GM19025 (cell line): ENCODE measurements around the gene DOHH.
"Not testable (repeated sequence)": the region's sequence is repeated elsewhere in the genome, so short reads cannot be mapped to it uniquely, and the experiment has no call there.

ENCODE experiments used
- ATAC-seq: cut with Tn5 transposase; IDR thresholded peaks from one replicate; pipeline ENCODE4 v1.9.1; 2021; ENCODE audit warnings: mild to moderate bottlenecking, low read depth, moderate library complexity; ENCODE audit not compliant: unreplicated experiment

The DOHH gene

DNA sequence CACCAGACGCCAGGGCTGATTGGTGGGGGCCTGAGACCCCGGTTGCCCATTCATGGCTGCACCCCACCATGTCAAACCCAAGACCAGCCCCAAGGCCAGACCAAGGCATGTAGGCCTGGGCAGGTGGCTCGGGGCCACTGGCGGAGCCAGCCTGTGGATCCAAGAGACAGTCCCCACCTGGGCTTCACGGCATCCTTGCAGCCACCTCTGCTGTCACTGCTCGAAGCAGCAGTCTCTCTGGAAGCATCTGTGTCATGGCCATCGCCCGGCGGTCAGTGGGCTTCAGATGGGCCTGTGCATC, 34.7 kb upstream of the DOHH start:
- ATAC-seq: no peak

DNA sequence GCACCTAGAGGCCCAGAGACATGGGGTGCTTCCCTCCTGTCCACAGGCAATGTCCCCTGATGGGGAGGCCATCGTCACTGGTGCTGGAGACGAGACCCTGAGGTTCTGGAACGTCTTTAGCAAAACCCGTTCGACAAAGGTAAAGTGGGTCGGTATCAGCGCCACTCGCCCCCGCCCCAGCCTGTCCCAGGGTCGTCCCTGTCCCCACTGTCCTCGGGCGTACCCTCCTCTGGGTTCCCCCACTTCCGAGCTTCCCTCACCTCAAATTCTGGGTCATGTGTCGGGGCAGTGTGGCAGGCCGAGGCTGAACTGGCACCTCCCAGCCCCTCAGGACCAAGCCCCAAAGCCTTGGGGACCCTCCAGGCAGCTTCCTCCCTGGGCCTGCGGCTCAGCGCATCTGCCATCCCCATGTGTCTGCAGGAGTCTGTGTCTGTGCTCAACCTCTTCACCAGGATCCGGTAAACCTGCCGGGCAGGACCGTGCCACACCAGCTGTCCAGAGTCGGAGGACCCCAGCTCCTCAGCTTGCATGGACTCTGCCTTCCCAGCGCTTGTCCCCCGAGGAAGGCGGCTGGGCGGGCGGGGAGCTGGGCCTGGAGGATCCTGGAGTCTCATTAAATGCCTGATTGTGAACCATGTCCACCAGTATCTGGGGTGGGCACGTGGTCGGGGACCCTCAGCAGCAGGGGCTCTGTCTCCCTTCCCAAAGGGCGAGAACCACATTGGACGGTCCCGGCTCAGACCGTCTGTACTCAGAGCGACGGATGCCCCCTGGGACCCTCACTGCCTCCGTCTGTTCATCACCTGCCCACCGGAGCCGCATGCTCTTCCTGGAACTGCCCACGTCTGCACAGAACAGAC, 34.1 kb upstream of the DOHH start:
- ATAC-seq: no peak

DNA sequence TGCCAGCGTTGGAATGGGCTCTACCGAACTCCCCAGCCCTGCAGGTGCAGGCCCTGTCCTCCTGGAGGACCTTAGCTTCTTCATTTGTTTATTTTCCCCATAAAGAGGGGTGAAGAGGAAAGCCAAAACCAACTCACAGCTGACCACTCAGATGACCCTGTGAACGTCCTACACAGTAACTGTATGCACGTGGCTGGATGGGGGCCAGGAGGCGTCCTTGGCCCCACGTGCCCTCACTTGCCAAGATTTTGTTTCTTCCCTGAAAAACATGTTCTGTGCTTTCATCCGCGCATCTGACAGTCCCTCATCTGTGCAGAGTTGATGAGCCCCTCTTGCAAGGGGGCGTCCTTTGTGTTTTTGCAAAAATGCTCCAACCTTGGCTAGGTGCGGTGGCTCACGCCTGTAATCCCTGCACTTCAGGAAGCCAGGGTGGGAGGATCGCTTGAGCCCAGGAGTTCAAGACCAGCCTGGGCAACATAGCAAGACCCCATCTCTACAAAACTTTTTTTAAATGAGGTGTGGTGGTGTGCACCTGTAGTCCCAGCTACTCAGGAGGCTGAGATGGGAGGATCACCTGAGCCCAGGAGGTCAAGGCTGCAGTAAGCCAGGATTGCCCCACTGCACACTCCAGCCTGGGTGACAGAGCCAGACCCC, 33.2 kb upstream of the DOHH start:
- no peak for ATAC-seq

DNA sequence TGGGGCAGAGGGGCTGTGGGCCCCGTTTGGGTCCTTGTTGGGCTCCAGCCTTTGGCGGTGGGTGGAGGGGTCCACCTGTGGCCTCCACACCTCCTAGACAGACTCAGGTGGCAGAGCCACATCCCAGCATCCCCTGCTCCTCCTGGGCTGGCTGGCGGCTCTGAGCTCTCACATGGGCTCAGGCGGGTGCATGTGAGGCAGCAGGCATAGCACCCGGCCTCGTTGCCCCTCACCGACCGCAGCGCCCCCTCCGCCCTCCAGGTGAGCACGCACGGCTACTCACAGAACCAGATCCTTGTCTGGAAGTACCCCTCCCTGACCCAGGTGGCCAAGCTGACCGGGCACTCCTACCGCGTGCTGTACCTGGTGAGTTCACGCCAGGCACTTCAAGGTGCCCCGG, 32.6 kb upstream of the DOHH start:
- ATAC-seq: no peak

DNA sequence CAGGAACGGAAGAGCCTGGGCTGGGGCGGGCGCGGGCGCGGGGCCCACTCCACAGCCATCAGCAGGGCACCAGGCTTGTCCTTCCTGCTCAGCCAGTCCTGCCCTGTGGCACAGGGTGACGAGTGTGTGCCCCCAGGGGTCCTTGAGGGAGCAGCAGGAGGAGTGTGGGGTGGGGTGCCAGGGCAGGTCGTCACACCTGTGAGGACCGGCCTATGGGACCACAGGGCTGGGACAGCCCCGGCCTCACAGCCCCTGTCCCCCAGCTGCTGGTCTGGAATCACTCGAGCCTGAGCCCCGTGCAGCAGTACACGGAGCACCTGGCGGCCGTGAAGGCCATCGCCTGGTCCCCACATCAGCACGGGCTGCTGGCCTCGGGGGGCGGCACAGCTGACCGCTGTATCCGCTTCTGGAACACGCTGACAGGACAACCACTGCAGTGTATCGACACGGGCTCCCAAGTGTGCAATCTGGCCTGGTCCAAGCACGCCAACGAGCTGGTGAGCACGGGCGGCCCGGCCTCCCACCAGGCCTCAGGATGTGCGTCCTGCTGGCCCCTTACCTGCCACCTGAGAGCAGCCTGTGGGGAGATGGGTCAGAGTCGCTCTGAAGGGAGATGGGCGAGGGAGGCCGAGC, 31.8 kb upstream of the DOHH start:
- ATAC-seq: no peak

DNA sequence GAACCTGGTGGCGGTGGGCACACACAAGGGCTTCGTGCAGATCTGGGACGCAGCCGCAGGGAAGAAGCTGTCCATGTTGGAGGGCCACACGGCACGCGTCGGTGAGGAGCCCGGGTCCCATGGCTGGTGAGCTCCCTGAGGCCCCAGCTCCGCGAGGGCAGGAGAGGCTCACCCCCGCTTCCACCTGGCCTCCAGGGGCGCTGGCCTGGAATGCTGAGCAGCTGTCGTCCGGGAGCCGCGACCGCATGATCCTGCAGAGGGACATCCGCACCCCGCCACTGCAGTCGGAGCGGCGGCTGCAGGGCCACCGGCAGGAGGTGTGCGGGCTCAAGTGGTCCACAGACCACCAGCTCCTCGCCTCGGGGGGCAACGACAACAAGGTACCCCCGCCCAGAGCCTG, 31.2 kb upstream of the DOHH start:
- ATAC-seq: no peak

DNA sequence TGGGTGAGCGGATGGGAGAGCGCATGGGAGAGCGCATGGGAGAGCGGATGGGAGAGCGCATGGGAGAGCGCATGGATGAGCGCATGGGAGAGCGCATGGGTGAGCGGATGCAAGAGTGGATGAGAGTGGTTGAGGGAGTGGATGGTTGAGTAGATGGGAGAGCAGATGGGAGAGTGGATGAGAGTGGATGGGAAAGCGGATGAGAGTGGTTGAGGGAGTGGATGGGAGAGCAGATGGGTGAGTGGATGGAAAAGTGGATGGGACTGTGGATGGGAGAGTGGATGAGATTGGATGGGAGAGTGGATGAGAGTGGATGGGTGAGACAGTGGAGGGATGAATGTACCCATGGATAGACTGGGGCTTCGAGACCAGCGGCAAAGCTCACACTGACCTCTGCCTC, 29.9 kb upstream of the DOHH start:
- ATAC-seq: no peak

DNA sequence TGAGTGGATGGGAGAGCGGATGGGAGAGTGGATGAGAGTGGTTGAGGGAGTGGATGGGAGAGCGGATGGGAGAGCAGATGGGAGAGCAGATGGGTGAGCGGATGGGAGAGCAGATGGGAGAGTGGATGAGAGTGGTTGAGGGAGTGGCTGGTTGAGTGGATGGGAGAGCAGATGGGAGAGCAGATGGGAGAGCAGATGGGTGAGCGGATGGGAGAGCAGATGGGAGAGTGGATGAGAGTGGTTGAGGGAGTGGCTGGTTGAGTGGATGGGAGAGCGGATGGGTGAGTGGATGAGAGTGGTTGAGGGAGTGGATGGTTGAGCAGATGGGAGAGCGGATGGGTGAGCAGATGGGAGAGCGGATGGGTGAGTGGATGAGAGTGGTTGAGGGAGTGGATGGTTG, 28.8 kb upstream of the DOHH start:
- ATAC-seq: not testable (repeated sequence)

DNA sequence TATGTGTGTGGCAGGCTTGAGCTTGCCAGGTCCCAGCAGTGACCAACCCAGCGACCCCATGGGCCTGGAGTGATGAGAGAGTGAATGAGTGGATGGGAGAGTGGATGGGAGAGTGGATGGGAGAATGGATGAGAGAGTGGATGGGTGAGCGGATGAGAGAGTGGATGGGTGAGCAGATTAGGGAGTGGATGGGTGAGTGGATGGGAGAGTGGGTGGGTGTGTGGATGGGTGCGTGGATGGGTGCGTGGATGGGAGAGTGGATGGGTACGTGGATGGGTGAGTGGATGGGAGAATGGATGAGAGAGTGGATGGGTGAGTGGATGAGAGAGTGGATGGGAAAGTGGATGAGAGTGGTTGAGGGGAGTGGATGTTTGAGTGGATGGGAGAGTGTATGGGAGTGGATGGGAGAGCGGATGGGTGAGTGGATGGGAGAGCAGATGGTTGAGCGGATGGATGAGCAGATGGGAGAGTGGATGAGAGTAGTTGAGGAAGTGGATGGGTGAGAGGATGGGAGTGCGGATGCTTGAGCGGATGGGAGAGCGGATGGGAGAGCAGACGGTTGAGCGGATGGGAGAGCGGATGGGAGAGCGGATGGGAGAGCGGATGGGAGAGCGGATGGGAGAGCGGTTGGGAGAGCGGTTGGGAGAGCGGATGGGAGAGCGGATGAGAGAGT, 28.2 kb upstream of the DOHH start:
- no peak for ATAC-seq

DNA sequence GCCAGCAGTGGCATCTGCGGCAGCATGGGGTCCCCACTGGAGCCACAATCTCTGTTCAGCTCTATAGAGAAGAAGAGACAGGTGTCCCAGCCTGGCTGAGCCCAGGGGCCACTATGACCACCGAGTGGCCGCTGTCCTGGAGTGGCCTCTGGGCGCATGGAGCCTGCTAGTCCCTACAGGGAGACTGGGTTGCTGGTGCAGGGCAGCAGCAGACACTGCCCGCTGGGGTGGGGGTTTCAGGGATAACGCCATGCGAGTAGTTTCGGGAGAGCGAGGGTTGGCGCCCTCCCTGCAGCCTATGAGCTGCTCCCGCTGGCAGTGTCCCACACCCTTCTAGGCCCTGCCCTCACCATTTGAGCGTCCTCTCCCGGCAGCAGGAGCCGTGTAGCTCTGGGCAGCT, 27.6 kb upstream of the DOHH start:
- no peak for ATAC-seq

DNA sequence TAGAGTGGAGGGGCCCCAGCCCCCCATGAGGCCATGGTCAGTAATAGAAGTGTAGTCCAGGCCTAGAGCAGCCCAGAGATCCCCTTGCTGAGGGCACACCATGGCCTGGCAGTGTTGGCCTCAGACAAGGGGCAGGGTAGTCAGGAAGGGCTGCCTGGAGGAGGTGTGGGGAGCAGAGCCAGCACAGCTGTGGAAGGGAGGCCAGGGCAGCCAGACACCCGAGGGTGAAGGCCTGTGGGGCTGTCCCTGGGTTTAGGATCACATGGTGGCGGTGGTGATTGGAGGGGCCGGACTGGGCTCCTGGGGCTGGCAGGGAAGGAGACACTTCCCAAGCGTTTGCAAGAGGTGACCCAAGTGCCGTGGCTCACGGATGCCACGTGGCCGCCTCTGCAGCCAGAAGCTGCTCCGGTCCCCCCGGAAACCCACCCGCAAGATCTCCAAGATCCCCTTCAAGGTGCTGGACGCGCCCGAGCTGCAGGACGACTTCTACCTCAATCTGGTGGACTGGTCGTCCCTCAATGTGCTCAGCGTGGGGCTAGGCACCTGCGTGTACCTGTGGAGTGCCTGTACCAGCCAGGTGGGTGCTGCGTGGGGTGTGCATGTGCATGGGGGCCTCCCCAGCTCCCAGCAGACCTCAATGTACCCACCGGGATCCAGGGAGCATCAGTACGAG, 26.9 kb upstream of the DOHH start:
- ATAC-seq: no peak

DNA sequence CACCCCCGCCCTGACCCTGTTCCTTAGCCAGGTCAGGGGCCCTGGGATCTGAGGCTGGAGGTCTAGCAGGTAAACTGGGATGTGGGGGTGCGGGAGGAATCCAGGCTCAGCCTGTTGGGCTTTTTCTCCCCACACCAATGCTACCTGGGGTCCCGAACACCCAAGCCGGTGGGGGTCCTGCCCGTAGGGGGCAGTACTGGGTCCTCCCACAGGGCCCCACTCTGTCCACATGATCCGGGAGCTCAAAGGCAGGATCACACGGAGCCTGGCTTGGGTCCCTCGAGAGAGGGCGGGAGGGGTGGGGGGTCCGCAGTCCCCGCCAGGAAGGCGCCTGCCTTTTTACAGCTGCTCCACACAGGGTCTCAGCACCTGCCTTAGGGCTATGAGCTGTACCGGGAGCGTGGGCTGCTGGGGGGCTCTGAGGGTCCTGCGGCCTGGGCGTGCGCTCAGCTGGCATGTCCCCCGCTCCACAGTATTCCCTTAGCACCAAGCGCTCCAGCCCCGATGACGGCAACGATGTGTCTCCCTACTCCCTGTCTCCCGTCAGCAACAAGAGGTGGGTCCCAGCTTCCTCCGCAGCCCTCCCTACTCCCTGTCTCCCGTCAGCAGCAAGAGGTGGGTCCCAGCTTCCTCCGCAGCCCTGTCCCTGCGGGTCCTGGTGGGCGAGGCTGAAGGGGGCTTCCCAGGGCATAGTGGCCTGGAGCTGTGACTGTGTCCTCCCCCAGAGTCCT, 26.2 kb upstream of the DOHH start:
- ATAC-seq: no peak

DNA sequence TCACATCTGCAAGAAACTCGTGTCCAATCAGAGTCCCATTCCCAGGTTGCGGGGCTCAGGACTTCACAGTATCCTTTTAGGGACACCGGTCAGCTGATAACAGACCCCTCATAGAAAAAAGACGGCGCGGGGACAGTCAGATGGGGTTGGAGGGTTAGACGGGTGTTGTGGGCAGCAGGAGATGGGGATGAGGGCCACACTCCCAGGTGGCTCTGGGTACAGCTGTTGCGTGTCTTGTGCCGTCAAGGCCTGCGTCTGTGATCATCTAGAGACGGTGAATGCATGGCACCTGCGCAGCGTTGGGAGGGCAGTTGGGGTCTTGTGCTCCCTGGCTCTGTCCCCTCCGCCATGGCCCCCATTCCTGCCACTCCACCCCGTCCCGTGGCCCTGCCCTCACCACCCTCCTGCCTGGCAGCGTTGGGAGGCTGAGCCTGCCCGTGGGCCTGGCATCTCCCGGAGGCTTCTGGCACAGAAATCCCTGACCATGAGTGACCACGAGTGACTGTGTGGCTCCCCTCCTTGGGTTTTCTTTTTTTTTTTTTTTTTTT, 24.5 kb upstream of the DOHH start:
- ATAC-seq: no peak

DNA sequence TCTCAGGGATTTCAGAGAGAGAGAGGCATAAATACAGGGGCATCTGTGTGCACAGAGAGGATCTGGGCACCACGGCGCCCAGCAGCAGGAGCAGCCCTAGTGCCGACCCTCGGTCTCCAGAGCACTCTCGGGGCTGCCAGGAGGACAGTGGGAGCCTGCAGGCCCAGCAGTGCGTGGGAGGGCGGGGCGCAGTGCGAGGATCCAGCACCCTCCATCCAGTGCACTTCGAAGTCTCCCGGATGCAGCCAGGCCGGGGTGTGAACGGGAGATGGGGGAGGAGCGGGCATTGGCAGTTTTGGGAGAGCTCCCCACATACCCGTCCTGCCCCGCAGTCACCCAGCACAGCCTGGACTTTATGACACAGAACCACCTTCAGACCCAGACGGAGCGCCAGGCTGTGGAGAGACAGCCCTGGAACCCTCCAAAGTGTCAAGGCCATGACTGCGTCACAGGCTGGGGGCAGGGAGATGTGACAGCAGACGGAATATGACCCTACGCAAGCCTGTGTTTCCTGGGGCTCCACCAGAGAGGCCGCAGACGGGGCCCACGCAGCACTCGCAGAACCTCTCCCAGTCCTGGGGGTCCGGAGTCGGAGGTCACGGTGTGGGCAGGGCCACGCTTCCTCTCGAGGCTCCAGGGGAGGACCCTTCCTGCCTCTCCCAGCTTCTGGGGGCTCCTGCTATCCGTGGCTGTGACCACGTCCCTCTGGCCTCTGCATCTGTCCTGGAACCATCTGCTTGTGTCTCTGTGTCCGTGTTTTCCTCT, 23.8 kb upstream of the DOHH start:
- ATAC-seq: no peak

DNA sequence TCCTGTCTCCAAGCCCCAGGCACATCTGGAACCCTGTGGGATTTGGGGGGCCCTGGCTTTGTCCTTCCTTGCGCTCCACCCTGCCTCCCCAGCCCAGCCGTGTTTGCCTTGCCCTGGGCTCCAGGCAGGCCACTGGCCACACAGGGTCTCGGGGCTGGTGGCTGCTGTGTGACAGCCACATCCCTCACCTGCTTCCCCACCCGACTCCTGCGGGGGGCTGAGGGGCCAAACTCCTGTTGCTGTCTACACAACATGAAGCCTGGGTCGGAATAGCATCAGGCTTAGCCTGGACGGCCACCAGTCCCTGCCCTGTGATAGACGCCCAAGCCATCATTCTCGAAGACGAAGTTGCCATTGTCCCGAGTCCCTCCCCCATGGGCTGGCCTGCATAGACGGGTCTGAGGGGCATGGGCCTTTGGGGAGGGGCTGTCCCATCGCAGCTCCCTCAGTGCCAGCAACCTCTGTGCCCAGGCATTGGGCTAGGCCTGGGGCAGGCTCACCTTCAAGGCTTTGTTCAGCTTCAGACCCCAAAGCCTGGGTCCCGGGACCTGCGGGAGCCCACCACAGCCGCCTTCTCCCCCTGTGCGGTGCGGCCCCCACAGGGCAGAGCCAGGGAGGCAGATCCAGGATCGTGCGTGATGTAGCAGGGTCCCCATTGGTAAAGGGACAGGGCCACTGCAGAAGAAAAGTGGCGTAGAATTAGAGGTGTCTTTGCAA, 23.0 kb upstream of the DOHH start:
- no peak for ATAC-seq

DNA sequence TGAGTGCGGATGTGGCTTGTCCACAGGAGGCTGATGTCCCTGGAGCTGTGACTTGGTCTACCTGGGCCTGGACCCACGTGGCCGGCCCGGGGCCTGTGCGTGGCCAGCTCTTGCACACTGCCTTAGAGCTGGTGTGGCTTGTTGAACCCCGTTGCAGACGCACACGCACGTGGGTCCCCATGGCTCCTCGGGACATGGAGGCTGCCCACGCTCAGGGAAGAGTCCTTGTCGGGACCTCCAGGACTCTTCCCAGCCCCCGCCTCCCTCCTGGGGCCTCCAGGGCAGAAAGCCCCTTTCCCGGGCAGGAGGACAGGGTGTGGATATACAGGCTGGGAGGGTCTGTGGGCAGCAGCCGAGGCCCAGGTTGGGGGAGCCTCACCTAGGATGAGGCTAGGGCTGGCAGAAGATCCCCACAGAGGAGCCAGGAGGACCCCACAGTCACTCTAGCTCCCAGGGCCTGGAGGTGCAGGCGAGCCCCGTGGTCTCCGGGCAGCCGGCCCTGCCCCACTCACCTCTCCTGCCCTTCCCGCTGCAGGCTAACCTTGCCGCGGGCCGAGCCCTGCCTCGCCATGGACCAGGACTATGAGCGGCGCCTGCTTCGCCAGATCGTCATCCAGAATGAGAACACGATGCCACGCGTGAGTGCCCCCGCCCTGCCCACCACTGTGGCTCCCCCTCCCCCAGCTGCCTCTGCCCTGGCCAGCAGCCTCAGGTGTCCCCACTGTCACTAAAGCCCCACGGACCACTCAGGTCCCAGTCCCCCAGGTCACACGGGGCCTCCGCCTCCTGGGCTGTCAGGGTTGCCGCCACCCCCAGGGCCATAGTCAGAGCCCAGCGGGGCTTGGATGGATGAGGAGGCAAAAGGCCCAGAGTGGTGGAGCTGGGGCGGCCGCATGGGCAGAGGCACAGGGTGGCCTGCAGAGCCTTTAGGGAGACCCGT, 22.2 kb upstream of the DOHH start:
- ATAC-seq: no peak

DNA sequence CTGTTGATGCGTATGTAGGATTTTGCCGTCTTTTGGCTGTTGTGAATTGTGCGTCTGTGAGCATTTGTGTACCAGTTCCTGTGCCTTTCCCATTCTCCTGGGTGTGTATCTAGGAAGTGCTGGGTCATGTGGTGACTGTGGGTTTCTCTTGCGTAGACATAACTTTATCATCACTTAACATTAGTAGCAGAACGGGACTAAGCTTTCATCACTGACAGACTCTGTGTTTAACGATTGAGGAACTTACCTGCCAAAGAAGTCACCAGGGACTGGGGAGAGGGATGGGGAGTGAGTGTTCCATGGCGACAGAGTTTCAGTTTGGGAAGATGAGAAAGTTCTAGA, 20.6 kb upstream of the DOHH start:
- ATAC-seq: no peak
